K562 (cell line): Measurements from ENCODE around the gene PPP1R14C. TPM values are rescaled to one million over a fixed set of nuclear protein-coding genes. Genes with fewer than 3 reads are reported as not detected.

ENCODE experiments used
- ATAC-seq: fragments of 200-7000 bp; cut with Tn5 transposase; 3 replicates; pipeline ENCODE4 v1.9.1; 2020; ENCODE audit warnings: moderate library complexity
- BruUV-seq: library from RNA; stranded (reverse); fragments of 400-500 nt; replicated peaks from 2 replicates; lab custom pipeline; 2021; lab: Mats Ljungman, UMichigan
- CTCF ChIA-PET: fragments of 300-600 bp; formaldehyde crosslinking; extraction: SDS; loops from one replicate; lab custom pipeline; 2021; ENCODE audit warnings: low intra/inter-chr PET ratio; lab: Yijun Ruan, JAX
- POLR2A ChIA-PET: fragments of 300-600, 350-650 bp; sonication (Branson Sonifier 250); formaldehyde crosslinking; extraction: SDS; loops from one replicate; lab custom pipeline; 2021; ENCODE audit warnings: antibody characterized with exemption, inconsistent platforms; lab: Yijun Ruan, JAX
- DNase-seq, 4 experiments: peaks; one replicate each; pipeline versions ENCODE4 v3.0.0 to v3.0.0-alpha.2; 2011 to 2018; ENCODE audit warnings: low spot score in 3 of 4, mixed read lengths in 3 of 4; ENCODE audit errors: extremely low read depth in 1 of 4
- FAIRE-seq: peaks from 2 replicates; lab custom pipeline; 2011; peaks lifted over from hg19 to GRCh38; lab: Jason Lieb, UNC
- H2AFZ ChIP-seq: 2 replicates; pipeline ENCODE4 v1.6.0; 2011; ENCODE audit warnings: low read depth, low read length, control low read depth, inconsistent platforms
- H3K27ac ChIP-seq: fragments of 200-600 bp; 3 replicates; pipeline ENCODE4 v1.8.0; 2011; ENCODE audit warnings: low read depth, mild to moderate bottlenecking, control low read depth, inconsistent platforms, low read length, moderate library complexity, mixed read lengths; ENCODE audit errors: extremely low read depth
- H3K27me3 ChIP-seq, 2 experiments: fragments of 300-600 bp in 1 of 2; 2 replicates in 1 of 2; 3 replicates in 1 of 2; pipeline versions ENCODE4 v1.6.0 to v1.8.0; 2011; ENCODE audit warnings: inconsistent platforms in 2 of 2, low read length in 2 of 2, mild to moderate bottlenecking in 1 of 2, mixed read lengths in 1 of 2, moderate library complexity in 1 of 2; ENCODE audit not compliant: control insufficient read depth in 2 of 2, insufficient read depth in 2 of 2
- H3K36me3 ChIP-seq: fragments of 300-600 bp; 3 replicates; pipeline ENCODE4 v1.8.0; 2011; ENCODE audit warnings: mild to moderate bottlenecking, low read length, inconsistent platforms; ENCODE audit not compliant: control insufficient read depth, insufficient read depth
- H3K4me1 ChIP-seq, 2 experiments: fragments of 200-600 bp in 1 of 2; replicated peaks in 1 of 2; 2 replicates in 1 of 2; 3 replicates in 1 of 2; pipeline versions ENCODE4 v1.5.1 to v1.8.0; 2011; ENCODE audit warnings: inconsistent platforms in 2 of 2, low read length in 2 of 2, mild to moderate bottlenecking in 1 of 2, mixed read lengths in 1 of 2, moderate library complexity in 1 of 2; ENCODE audit not compliant: control insufficient read depth in 2 of 2, insufficient read depth in 2 of 2
- H3K4me2 ChIP-seq: 2 replicates; pipeline ENCODE4 v1.6.1; 2011; ENCODE audit warnings: low read length, control low read depth, inconsistent platforms, mixed read lengths; ENCODE audit not compliant: insufficient read depth
- H3K4me3 ChIP-seq: fragments of 200-600 bp; sonication (generic), shearing (Covaris generic); 2 replicates; pipeline ENCODE4 v1.5.1; 2016; ENCODE audit warnings: control low read depth, inconsistent platforms
- H3K79me2 ChIP-seq: fragments of 200-600 bp; 3 replicates; pipeline ENCODE4 v1.8.0; 2011; ENCODE audit warnings: low read length, inconsistent platforms; ENCODE audit not compliant: control insufficient read depth, insufficient read depth
- H3K9ac ChIP-seq, 2 experiments: 2 replicates each; pipeline versions ENCODE4 v1.6.0 to v1.6.1; 2011; ENCODE audit warnings: low read depth in 2 of 2, low read length in 2 of 2, control low read depth in 1 of 2, inconsistent platforms in 1 of 2, mild to moderate bottlenecking in 1 of 2, mixed read lengths in 1 of 2; ENCODE audit not compliant: insufficient read depth in 1 of 2
- H3K9me1 ChIP-seq: one replicate; pipeline ENCODE4 v1.6.0; 2011; ENCODE audit warnings: inconsistent platforms, mild to moderate bottlenecking, low read length, moderate library complexity; ENCODE audit not compliant: control insufficient read depth, insufficient read depth
- H3K9me3 ChIP-seq: replicated peaks from 2 replicates; pipeline ENCODE4 v1.5.1; 2011; ENCODE audit warnings: low read depth, low read length, inconsistent platforms; ENCODE audit not compliant: control insufficient read depth, insufficient read depth
- H4K20me1 ChIP-seq: replicated peaks from 2 replicates; pipeline ENCODE4 v1.6.1; 2011; ENCODE audit warnings: low read length, inconsistent platforms, mixed read lengths; ENCODE audit not compliant: control insufficient read depth, insufficient read depth
- CBX8 ChIP-seq: fragments of 200-600 bp; sonication (generic); IDR thresholded peaks from 2 replicates; pipeline ENCODE4 v1.6.1; 2012; ENCODE audit warnings: borderline replicate concordance, mixed run types, low read depth, mild to moderate bottlenecking, moderate library complexity, mixed read lengths, low read length, control low read depth, inconsistent platforms; ENCODE audit not compliant: poor library complexity, severe bottlenecking; ENCODE audit errors: extremely low read depth
- JUND ChIP-seq, 2 experiments: IDR thresholded peaks; 2 replicates in 1 of 2; 3 replicates in 1 of 2; pipeline ENCODE4 v1.6.1; 2011; ENCODE audit warnings: borderline replicate concordance in 2 of 2, low read depth in 2 of 2, low read length in 2 of 2, improper control_type of control experiment in 1 of 2, missing biosample characterization in 1 of 2, missing genetic modification characterization in 1 of 2, missing genetic modification reagents in 1 of 2
- KDM4B ChIP-seq, 2 experiments: fragments of 450-650 bp in 1 of 2; sonication (generic) in 1 of 2; IDR thresholded peaks; 2 replicates each; pipeline ENCODE4 v1.6.1; 2016 to 2017; ENCODE audit warnings: borderline replicate concordance in 2 of 2, antibody characterized with exemption in 1 of 2, low read depth in 1 of 2, mild to moderate bottlenecking in 1 of 2
- MAFG ChIP-seq: fragments of 450-650 bp; conservative IDR thresholded peaks from 2 replicates; pipeline ENCODE4 v1.6.1; 2016; ENCODE audit warnings: missing genetic modification characterization, missing compliant biosample characterization
- MEIS2 ChIP-seq: fragments of 450-650 bp; IDR thresholded peaks from 2 replicates; pipeline ENCODE4 v1.6.1; 2014; ENCODE audit warnings: mild to moderate bottlenecking; ENCODE audit not compliant: partially characterized antibody
- POLR3G ChIP-seq: IDR thresholded peaks from 2 replicates; pipeline ENCODE4 v1.6.1; 2011; ENCODE audit not compliant: insufficient read length, insufficient replicate concordance; ENCODE audit errors: extremely low read depth
- STAT5B ChIP-seq: fragments of 250-450 bp; sonication (Bioruptor Pico); IDR thresholded peaks from 2 replicates; pipeline ENCODE4 v1.8.0; 2021; ENCODE audit warnings: mild to moderate bottlenecking, inconsistent platforms
- TAF9B ChIP-seq: fragments of 450-650 bp; IDR thresholded peaks from 2 replicates; pipeline ENCODE4 v1.6.1; 2018; ENCODE audit warnings: mild to moderate bottlenecking; ENCODE audit not compliant: partially characterized antibody
- TFAM ChIP-seq: fragments of 250-450 bp; sonication (Bioruptor Pico); conservative IDR thresholded peaks from 2 replicates; pipeline ENCODE4 v1.5.0; 2021; ENCODE audit warnings: mild to moderate bottlenecking, moderate library complexity
- ZNF146 ChIP-seq: IDR thresholded peaks from one replicate; pipeline ENCODE4 v1.6.1; 2018; ENCODE audit warnings: missing compliant biosample characterization; ENCODE audit not compliant: unreplicated experiment
- ZNF324 ChIP-seq: fragments of 250-450 bp; sonication (Bioruptor Pico); IDR thresholded peaks from 2 replicates; pipeline ENCODE4 v1.4.0; 2020; ENCODE audit warnings: mild to moderate bottlenecking
- WGBS: fragments of 100-300 bp; shearing (Covaris generic); methylation state at CpG from one replicate; pipeline ENCODE4 v1.1.6; 2016; ENCODE audit warnings: low coverage, mixed read lengths; ENCODE audit not compliant: insufficient coverage; ENCODE audit errors: missing lambda C conversion rate; 5-methylcytosine and 5-hydroxymethylcytosine counted together
- in situ Hi-C: fragments of 300-500 bp; cut with MboI; formaldehyde crosslinking; loops from 4 replicates; pipeline ENCODE4 v1.15.0; 2018; ENCODE audit warnings: inconsistent platforms, mixed read lengths
- intact Hi-C: fragments of 100-400 bp; cut with micrococcal nuclease; formaldehyde crosslinking; loops from 2 replicates; pipeline ENCODE4 v1.14.2; 2022
- polyA plus RNA-seq, 8 experiments: library from polyadenylated mRNA; depleted of rRNA in 4 of 8; stranded (reverse) in 5 of 8; unstranded in 3 of 8; fragments of >200 nt; fragmentation: Nextera tagmentation in 2 of 8; fragmentation: Illumina TruSeq in 1 of 8; extraction: Ambion mirVana in 2 of 8; extraction: Trizol in 1 of 8; gene quantifications; 2 replicates each; pipeline versions ENCODE4 v1.2.1 to v1.2.3, GENCODE V29; 2011 to 2014; ENCODE audit warnings: inconsistent platforms in 1 of 8, missing spikeins in 1 of 8
- total RNA-seq, 7 experiments: library from RNA; depleted of rRNA in 6 of 7; stranded (reverse); fragments of >200 nt in 6 of 7; fragmentation: Illumina TruSeq in 2 of 7; extraction: Trizol in 2 of 7; gene quantifications; 2 replicates each; pipeline versions ENCODE4 v1.2.1 to v1.2.3, GENCODE V29; 2011 to 2021; ENCODE audit warnings: low replicate concordance in 1 of 7
- TF ChIP-seq, protein P1 (sequence below): fragments of 450-650 bp; IDR thresholded peaks from 2 replicates; pipeline ENCODE4 v1.6.1; 2016
- TF ChIP-seq, protein P2 (sequence below): fragments of 250-450 bp; sonication (Bioruptor Pico); IDR thresholded peaks from 2 replicates; pipeline ENCODE4 v1.8.0; 2021; ENCODE audit warnings: mild to moderate bottlenecking, moderate library complexity
- TF ChIP-seq, protein P3 (sequence below): fragments of 250-450 bp; sonication (Bioruptor Pico); IDR thresholded peaks from 2 replicates; pipeline ENCODE4 v1.8.0; 2022; ENCODE audit warnings: inconsistent platforms, mild to moderate bottlenecking, moderate library complexity, borderline replicate concordance
- TF ChIP-seq, protein P4 (sequence below), 2 experiments: fragments of 450-650 bp in 1 of 2; sonication (generic) in 1 of 2; formaldehyde crosslinking in 1 of 2; IDR thresholded peaks in 1 of 2; conservative IDR thresholded peaks in 1 of 2; 2 replicates each; pipeline versions ENCODE4 v1.6.1 to v1.8.1; 2016 to 2023; ENCODE audit warnings: mild to moderate bottlenecking in 2 of 2, moderate library complexity in 2 of 2, inconsistent platforms in 1 of 2, missing genetic modification reagents in 1 of 2

Gene PPP1R14C
- total and polyA plus RNA-seq, 9 of the 15 experiments (the other 6 are each of a cell fraction or from before 2014, with no cell fraction given), result 4.5 to 16.6 (median 11.9) TPM

DNA sequence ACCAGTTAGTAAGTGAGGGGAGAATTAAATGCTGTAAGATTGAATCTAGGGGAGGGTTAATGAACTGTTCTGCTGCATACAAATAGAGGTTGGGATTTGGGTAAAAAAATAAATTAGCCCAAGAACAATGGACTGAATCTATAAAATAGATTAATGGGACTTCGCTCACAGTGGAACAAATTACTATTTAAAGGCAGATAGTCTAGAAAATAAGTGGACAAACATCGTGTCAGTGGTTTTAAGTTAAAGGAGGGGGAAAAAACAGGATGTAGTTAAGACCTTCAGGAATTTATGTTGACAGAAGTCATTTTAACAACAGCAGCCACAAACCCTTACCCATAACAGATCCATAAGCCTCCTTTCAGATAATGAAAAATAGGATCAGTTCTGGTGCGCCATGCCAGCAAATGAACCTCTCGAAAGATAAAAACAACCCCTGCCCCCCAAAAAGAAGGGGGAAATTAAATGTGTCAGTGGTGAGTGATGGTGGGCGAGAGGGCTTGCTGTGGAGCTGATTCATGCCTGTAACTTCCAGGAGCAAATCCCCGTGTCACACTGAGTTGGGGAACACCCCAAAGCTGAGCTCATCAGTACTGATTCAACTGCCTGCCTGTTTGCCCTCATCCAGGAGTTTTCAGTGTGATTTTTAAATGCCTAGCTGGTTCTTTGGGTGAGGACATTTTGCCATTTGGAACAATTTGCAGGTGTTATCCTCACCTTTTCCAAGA, 86.8 kb downstream of the PPP1R14C start:
- intact Hi-C loops, result no loop called here
- no TSS peak for BruUV-seq
- H3K79me2 ChIP-seq, result no peaks in the 10 kb centered on the region
- H3K4me1 ChIP-seq, result peaks cover 9 to 11% of the 10 kb centered on the region in 2 experiments; a peak in 3 of 5 replicates
- peak; percentile 80 for ATAC-seq
- in situ Hi-C loops, result no loop called here
- FAIRE-seq, result peak; percentile 71
- no peak overlapping the region for H3K4me2 ChIP-seq
- H3K9me3 ChIP-seq, result 0 out of 2 replicates have a peak, but pooled peaks cover 2% of the 10 kb centered on the region
- H3K9me1 ChIP-seq, result no peaks in the 10 kb centered on the region
- H3K27ac ChIP-seq, result no peak overlapping the region
- no peak overlapping the region for H3K4me3 ChIP-seq
- H3K9ac ChIP-seq, result no peak overlapping the region
- ChIA-PET CTCF (no interaction called here), POLR2A (interaction anchor here (0.7 kb wide), 1 partner anchor 21 kb away, joined by 3 read pairs; no protein-coding TSS in a partner anchor)
- no peaks in the 10 kb centered on the region for H4K20me1 ChIP-seq
- H3K27me3 ChIP-seq, result no peaks in the 10 kb centered on the region
- DNase-seq, result peak in 2 of 4 experiments; percentile 33 to 49
- WGBS, result 37% methylated on average over 6 of the region's 6 CpGs
- H3K36me3 ChIP-seq, result no peaks in the 10 kb centered on the region
- H2AFZ ChIP-seq, result no peak overlapping the region
- TF ChIP-seq, protein P1, sequence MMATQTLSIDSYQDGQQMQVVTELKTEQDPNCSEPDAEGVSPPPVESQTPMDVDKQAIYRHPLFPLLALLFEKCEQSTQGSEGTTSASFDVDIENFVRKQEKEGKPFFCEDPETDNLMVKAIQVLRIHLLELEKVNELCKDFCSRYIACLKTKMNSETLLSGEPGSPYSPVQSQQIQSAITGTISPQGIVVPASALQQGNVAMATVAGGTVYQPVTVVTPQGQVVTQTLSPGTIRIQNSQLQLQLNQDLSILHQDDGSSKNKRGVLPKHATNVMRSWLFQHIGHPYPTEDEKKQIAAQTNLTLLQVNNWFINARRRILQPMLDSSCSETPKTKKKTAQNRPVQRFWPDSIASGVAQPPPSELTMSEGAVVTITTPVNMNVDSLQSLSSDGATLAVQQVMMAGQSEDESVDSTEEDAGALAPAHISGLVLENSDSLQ, result peak; percentile 70
- no peak for TF ChIP-seq ZNF146 (CRISPR knock-in tag)
- TF ChIP-seq, protein P2, sequence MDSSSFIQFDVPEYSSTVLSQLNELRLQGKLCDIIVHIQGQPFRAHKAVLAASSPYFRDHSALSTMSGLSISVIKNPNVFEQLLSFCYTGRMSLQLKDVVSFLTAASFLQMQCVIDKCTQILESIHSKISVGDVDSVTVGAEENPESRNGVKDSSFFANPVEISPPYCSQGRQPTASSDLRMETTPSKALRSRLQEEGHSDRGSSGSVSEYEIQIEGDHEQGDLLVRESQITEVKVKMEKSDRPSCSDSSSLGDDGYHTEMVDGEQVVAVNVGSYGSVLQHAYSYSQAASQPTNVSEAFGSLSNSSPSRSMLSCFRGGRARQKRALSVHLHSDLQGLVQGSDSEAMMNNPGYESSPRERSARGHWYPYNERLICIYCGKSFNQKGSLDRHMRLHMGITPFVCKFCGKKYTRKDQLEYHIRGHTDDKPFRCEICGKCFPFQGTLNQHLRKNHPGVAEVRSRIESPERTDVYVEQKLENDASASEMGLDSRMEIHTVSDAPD (CRISPR knock-in tag), result no peak
- TF ChIP-seq JUND (IDR thresholded peaks at IDR 0.05; ENCODE audit: borderline replicate concordance, low read depth, low read length), result peak; percentile 62; the same call in 1 of the 2 replicates
- TF ChIP-seq JUND (tag; IDR thresholded peaks at IDR 0.05; ENCODE audit: borderline replicate concordance, low read depth, low read length), result peak; percentile 57; the same call in 1 of the 3 replicates
- TF ChIP-seq, protein P3, sequence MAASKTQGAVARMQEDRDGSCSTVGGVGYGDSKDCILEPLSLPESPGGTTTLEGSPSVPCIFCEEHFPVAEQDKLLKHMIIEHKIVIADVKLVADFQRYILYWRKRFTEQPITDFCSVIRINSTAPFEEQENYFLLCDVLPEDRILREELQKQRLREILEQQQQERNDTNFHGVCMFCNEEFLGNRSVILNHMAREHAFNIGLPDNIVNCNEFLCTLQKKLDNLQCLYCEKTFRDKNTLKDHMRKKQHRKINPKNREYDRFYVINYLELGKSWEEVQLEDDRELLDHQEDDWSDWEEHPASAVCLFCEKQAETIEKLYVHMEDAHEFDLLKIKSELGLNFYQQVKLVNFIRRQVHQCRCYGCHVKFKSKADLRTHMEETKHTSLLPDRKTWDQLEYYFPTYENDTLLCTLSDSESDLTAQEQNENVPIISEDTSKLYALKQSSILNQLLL (CRISPR knock-in tag), result no peak
- no peak for TF ChIP-seq MAFG (tag)
- no peak for TF ChIP-seq TAF9B
- no peak for TF ChIP-seq POLR3G
- no peak for TF ChIP-seq ZNF324
- no peak for TF ChIP-seq KDM4B (IDR thresholded peaks at IDR 0.05; ENCODE audit: borderline replicate concordance in 2 of 2, low read depth in 1 of 2)
- TF ChIP-seq STAT5B (CRISPR knock-in tag), result no peak
- TF ChIP-seq CBX8, result no peak
- peak; percentile 80 for TF ChIP-seq MEIS2
- TF ChIP-seq TFAM (CRISPR knock-in tag), result no peak
- TF ChIP-seq, protein P4, sequence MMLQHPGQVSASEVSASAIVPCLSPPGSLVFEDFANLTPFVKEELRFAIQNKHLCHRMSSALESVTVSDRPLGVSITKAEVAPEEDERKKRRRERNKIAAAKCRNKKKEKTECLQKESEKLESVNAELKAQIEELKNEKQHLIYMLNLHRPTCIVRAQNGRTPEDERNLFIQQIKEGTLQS (IDR thresholded peaks at IDR 0.05), result peak; percentile 77
- TF ChIP-seq, protein P4 (CRISPR knock-in tag; conservative IDR thresholded peaks at IDR 0.05), result no peak
